ENCODE measurements around the gene OR2L8.

DNA sequence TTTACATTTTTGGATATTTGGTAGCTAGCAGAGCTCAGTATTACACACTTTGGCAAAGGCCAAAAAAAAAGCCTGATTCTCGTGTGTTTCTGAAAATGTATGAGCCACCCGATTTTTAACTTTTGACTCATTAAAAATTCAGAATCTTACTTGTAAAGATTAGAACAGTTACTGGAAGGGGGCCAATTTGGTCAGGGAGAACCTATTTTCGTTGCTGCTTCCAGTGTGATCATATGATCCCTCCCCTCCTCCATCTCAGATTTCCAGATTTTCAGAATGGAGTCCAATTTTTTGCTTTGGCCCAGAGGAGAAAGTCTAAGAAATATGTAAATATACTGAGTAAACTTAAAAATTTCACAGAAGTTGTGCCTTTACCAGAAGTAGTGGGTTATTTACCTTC lies 13.1 kb downstream of the OR2L8 start:
- TF ChIP-seq, protein P1, sequence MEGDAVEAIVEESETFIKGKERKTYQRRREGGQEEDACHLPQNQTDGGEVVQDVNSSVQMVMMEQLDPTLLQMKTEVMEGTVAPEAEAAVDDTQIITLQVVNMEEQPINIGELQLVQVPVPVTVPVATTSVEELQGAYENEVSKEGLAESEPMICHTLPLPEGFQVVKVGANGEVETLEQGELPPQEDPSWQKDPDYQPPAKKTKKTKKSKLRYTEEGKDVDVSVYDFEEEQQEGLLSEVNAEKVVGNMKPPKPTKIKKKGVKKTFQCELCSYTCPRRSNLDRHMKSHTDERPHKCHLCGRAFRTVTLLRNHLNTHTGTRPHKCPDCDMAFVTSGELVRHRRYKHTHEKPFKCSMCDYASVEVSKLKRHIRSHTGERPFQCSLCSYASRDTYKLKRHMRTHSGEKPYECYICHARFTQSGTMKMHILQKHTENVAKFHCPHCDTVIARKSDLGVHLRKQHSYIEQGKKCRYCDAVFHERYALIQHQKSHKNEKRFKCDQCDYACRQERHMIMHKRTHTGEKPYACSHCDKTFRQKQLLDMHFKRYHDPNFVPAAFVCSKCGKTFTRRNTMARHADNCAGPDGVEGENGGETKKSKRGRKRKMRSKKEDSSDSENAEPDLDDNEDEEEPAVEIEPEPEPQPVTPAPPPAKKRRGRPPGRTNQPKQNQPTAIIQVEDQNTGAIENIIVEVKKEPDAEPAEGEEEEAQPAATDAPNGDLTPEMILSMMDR (conservative IDR thresholded peaks at IDR 0.05 in 1 of 2, IDR thresholded peaks at IDR 0.05 in 1 of 2; ENCODE audit: low read depth in 1 of 2, low read length in 2 of 2): no peak
- TF ChIP-seq EZH2 (IDR thresholded peaks at IDR 0.05; ENCODE audit: low read length, missing control alignments): no peak

Measured in fibroblast of lung (primary cell).